HepG2 (cell line): ENCODE measurements around the gene NOTUM. TPM values are rescaled to one million over a fixed set of nuclear protein-coding genes. Genes with fewer than 3 reads are reported as not detected.
A peak's percentile ranks its signal among the peaks of the same experiment; 100 is the strongest.

Experiments used
- ASH2L ChIP-seq: fragments of 300-600, 200-600 bp; sonication (generic); IDR thresholded peaks from 2 replicates; pipeline ENCODE4 v1.7.0; 2017; ENCODE audit warnings: low read depth, mild to moderate bottlenecking, moderate library complexity, mixed read lengths, low read length; ENCODE audit not compliant: insufficient read length
- NR2F2 ChIP-seq: IDR thresholded peaks from 2 replicates; pipeline ENCODE4 v1.6.1; 2012; ENCODE audit warnings: low read depth, inconsistent platforms, borderline replicate concordance
- PHB2 ChIP-seq: fragments of 450-650 bp; IDR thresholded peaks from 2 replicates; pipeline ENCODE4 v1.6.1; 2018; ENCODE audit not compliant: partially characterized antibody
- POLR2A ChIP-seq, 2 experiments: IDR thresholded peaks; 2 replicates each; pipeline ENCODE4 v1.6.1; 2011; ENCODE audit warnings: low read depth in 2 of 2, low read length in 2 of 2, mild to moderate bottlenecking in 1 of 2, moderate library complexity in 1 of 2; ENCODE audit not compliant: insufficient read depth in 1 of 2
- ZKSCAN5 ChIP-seq: sonication (generic); formaldehyde crosslinking; IDR thresholded peaks from 2 replicates; pipeline ENCODE4 v1.5.1; 2020; ENCODE audit warnings: mild to moderate bottlenecking, missing genetic modification reagents
- ZNF317 ChIP-seq: sonication (generic); formaldehyde crosslinking; IDR thresholded peaks from 2 replicates; pipeline ENCODE4 v1.5.0; 2020; ENCODE audit warnings: mild to moderate bottlenecking, missing genetic modification reagents
- ZNF354B ChIP-seq: sonication (generic); formaldehyde crosslinking; IDR thresholded peaks from 2 replicates; pipeline ENCODE4 v1.8.0; 2022; ENCODE audit warnings: mild to moderate bottlenecking, missing genetic modification reagents
- ZNF382 ChIP-seq: sonication (generic); formaldehyde crosslinking; IDR thresholded peaks from 2 replicates; pipeline ENCODE4 v1.5.0; 2020; ENCODE audit warnings: missing genetic modification reagents, mild to moderate bottlenecking, borderline replicate concordance
- ZNF644 ChIP-seq: IDR thresholded peaks from 2 replicates; pipeline ENCODE4 v1.6.1; 2016; ENCODE audit warnings: low read depth
- ZNF678 ChIP-seq: sonication (generic); formaldehyde crosslinking; IDR thresholded peaks from 2 replicates; pipeline ENCODE4 v1.4.0; 2020; ENCODE audit warnings: mild to moderate bottlenecking, missing genetic modification reagents
- polyA plus RNA-seq, 8 experiments: library from polyadenylated mRNA; depleted of rRNA in 3 of 8; stranded (reverse) in 7 of 8; unstranded in 1 of 8; fragments of >200 nt; fragmentation: Illumina TruSeq in 4 of 8; extraction: Trizol in 4 of 8; gene quantifications; 2 replicates each; pipeline versions ENCODE4 v1.2.1 to v1.2.3, GENCODE V29; 2011 to 2016; ENCODE audit warnings: low read depth in 4 of 8, missing spikeins in 1 of 8, mixed read lengths in 1 of 8; ENCODE audit not compliant: insufficient read depth in 1 of 8
- total RNA-seq, 5 experiments: library from RNA; depleted of rRNA; stranded (reverse); fragments of >200 nt; fragmentation: Illumina TruSeq; extraction: Trizol; gene quantifications; 2 replicates each; pipeline ENCODE4 v1.2.3, GENCODE V29; 2016; ENCODE audit warnings: low read depth in 1 of 5
- TF ChIP-seq, protein P1 (sequence below): sonication (generic); formaldehyde crosslinking; IDR thresholded peaks from 2 replicates; pipeline ENCODE4 v1.9.0; 2021; ENCODE audit warnings: missing genetic modification reagents, borderline replicate concordance
- TF ChIP-seq, protein P2 (sequence below): sonication (generic); formaldehyde crosslinking; IDR thresholded peaks from 2 replicates; pipeline ENCODE4 v1.5.1; 2020; ENCODE audit warnings: mild to moderate bottlenecking, missing genetic modification reagents, borderline replicate concordance
- TF ChIP-seq, protein P3 (sequence below): sonication (generic); formaldehyde crosslinking; IDR thresholded peaks from 2 replicates; pipeline ENCODE4 v1.5.1; 2020; ENCODE audit warnings: missing genetic modification reagents, mild to moderate bottlenecking, borderline replicate concordance
- TF ChIP-seq, protein P4 (sequence below): sonication (generic); formaldehyde crosslinking; IDR thresholded peaks from 2 replicates; pipeline ENCODE4 v1.8.0; 2022; ENCODE audit warnings: mild to moderate bottlenecking, missing genetic modification reagents, moderate library complexity
- TF ChIP-seq, protein P5 (sequence below): IDR thresholded peaks from 2 replicates; pipeline ENCODE4 v1.6.1; 2016; ENCODE audit warnings: low read depth, control low read depth
- TF ChIP-seq, protein P6 (sequence below): sonication (generic); formaldehyde crosslinking; IDR thresholded peaks from 2 replicates; pipeline ENCODE4 v1.4.0; 2020; ENCODE audit warnings: missing genetic modification reagents

Gene NOTUM
- total and polyA plus RNA-seq, 2 of the 13 experiments (the other 11 are each of a cell fraction or from before 2014, with no cell fraction given) = 150 to 160 TPM

DNA sequence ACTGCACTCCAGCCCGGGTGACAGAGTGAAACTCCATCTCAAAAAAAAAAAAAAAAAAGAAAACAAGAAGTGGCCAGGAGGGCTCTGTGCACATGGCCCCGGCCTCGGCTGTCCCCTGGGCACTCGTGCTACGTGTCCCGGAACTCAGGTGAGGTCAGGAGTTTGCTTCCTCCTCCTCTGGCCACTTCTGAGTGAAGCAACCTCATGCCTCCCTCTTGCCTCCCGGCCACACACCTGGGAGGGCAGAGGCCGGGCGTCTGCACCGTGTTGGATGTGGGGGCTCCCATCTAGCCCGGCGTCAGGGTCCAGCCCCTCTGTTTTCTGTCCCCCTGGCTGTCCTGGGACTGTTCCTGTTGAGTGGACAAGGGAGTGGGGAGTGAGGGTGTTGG is 38.6 kb upstream of the NOTUM start (continued):
- TF ChIP-seq, protein P1, sequence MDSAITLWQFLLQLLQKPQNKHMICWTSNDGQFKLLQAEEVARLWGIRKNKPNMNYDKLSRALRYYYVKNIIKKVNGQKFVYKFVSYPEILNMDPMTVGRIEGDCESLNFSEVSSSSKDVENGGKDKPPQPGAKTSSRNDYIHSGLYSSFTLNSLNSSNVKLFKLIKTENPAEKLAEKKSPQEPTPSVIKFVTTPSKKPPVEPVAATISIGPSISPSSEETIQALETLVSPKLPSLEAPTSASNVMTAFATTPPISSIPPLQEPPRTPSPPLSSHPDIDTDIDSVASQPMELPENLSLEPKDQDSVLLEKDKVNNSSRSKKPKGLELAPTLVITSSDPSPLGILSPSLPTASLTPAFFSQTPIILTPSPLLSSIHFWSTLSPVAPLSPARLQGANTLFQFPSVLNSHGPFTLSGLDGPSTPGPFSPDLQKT = no peak
- no peak for TF ChIP-seq ZNF678 (CRISPR knock-in tag)
- TF ChIP-seq ASH2L = no peak
- TF ChIP-seq, protein P2, sequence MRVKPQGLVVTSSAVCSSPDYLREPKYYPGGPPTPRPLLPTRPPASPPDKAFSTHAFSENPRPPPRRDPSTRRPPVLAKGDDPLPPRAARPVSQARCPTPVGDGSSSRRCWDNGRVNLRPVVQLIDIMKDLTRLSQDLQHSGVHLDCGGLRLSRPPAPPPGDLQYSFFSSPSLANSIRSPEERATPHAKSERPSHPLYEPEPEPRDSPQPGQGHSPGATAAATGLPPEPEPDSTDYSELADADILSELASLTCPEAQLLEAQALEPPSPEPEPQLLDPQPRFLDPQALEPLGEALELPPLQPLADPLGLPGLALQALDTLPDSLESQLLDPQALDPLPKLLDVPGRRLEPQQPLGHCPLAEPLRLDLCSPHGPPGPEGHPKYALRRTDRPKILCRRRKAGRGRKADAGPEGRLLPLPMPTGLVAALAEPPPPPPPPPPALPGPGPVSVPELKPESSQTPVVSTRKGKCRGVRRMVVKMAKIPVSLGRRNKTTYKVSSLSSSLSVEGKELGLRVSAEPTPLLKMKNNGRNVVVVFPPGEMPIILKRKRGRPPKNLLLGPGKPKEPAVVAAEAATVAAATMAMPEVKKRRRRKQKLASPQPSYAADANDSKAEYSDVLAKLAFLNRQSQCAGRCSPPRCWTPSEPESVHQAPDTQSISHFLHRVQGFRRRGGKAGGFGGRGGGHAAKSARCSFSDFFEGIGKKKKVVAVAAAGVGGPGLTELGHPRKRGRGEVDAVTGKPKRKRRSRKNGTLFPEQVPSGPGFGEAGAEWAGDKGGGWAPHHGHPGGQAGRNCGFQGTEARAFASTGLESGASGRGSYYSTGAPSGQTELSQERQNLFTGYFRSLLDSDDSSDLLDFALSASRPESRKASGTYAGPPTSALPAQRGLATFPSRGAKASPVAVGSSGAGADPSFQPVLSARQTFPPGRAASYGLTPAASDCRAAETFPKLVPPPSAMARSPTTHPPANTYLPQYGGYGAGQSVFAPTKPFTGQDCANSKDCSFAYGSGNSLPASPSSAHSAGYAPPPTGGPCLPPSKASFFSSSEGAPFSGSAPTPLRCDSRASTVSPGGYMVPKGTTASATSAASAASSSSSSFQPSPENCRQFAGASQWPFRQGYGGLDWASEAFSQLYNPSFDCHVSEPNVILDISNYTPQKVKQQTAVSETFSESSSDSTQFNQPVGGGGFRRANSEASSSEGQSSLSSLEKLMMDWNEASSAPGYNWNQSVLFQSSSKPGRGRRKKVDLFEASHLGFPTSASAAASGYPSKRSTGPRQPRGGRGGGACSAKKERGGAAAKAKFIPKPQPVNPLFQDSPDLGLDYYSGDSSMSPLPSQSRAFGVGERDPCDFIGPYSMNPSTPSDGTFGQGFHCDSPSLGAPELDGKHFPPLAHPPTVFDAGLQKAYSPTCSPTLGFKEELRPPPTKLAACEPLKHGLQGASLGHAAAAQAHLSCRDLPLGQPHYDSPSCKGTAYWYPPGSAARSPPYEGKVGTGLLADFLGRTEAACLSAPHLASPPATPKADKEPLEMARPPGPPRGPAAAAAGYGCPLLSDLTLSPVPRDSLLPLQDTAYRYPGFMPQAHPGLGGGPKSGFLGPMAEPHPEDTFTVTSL (CRISPR knock-in tag) = no peak; the same call in 1 of the 2 replicates
- peak; percentile 56; the same call in 1 of the 2 replicates for TF ChIP-seq ZNF317
- no peak for TF ChIP-seq NR2F2
- 0 out of 4 replicates have a peak, but pooled peaks of 1 of the 2 experiments have one; percentile 18 for TF ChIP-seq POLR2A (IDR thresholded peaks at IDR 0.05; ENCODE audit: insufficient read depth in 1 of 2, low read depth in 2 of 2, low read length in 2 of 2)
- TF ChIP-seq, protein P3, sequence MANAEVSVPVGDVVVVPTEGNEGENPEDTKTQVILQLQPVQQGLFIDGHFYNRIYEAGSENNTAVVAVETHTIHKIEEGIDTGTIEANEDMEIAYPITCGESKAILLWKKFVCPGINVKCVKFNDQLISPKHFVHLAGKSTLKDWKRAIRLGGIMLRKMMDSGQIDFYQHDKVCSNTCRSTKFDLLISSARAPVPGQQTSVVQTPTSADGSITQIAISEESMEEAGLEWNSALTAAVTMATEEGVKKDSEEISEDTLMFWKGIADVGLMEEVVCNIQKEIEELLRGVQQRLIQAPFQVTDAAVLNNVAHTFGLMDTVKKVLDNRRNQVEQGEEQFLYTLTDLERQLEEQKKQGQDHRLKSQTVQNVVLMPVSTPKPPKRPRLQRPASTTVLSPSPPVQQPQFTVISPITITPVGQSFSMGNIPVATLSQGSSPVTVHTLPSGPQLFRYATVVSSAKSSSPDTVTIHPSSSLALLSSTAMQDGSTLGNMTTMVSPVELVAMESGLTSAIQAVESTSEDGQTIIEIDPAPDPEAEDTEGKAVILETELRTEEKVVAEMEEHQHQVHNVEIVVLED (CRISPR knock-in tag) = no peak
- no peak for TF ChIP-seq ZKSCAN5 (CRISPR knock-in tag)
- TF ChIP-seq ZNF382 = no peak
- TF ChIP-seq ZNF354B (CRISPR knock-in tag) = no peak; the same call in 1 of the 2 replicates
- TF ChIP-seq, protein P4, sequence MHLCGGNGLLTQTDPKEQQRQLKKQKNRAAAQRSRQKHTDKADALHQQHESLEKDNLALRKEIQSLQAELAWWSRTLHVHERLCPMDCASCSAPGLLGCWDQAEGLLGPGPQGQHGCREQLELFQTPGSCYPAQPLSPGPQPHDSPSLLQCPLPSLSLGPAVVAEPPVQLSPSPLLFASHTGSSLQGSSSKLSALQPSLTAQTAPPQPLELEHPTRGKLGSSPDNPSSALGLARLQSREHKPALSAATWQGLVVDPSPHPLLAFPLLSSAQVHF (CRISPR knock-in tag) = no peak
- TF ChIP-seq, protein P5, sequence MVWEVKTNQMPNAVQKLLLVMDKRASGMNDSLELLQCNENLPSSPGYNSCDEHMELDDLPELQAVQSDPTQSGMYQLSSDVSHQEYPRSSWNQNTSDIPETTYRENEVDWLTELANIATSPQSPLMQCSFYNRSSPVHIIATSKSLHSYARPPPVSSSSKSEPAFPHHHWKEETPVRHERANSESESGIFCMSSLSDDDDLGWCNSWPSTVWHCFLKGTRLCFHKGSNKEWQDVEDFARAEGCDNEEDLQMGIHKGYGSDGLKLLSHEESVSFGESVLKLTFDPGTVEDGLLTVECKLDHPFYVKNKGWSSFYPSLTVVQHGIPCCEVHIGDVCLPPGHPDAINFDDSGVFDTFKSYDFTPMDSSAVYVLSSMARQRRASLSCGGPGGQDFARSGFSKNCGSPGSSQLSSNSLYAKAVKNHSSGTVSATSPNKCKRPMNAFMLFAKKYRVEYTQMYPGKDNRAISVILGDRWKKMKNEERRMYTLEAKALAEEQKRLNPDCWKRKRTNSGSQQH (CRISPR knock-in tag) = peak; percentile 28; the same call in 1 of the 2 replicates
- no peak for TF ChIP-seq ZNF644 (CRISPR knock-in tag)
- no peak for TF ChIP-seq PHB2
- TF ChIP-seq, protein P6, sequence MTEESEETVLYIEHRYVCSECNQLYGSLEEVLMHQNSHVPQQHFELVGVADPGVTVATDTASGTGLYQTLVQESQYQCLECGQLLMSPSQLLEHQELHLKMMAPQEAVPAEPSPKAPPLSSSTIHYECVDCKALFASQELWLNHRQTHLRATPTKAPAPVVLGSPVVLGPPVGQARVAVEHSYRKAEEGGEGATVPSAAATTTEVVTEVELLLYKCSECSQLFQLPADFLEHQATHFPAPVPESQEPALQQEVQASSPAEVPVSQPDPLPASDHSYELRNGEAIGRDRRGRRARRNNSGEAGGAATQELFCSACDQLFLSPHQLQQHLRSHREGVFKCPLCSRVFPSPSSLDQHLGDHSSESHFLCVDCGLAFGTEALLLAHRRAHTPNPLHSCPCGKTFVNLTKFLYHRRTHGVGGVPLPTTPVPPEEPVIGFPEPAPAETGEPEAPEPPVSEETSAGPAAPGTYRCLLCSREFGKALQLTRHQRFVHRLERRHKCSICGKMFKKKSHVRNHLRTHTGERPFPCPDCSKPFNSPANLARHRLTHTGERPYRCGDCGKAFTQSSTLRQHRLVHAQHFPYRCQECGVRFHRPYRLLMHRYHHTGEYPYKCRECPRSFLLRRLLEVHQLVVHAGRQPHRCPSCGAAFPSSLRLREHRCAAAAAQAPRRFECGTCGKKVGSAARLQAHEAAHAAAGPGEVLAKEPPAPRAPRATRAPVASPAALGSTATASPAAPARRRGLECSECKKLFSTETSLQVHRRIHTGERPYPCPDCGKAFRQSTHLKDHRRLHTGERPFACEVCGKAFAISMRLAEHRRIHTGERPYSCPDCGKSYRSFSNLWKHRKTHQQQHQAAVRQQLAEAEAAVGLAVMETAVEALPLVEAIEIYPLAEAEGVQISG (CRISPR knock-in tag) = 0 out of 2 replicates have a peak, but pooled peaks have one; percentile 14
